ENCODE data around the gene CUX1.

CUX1 gene

DNA sequence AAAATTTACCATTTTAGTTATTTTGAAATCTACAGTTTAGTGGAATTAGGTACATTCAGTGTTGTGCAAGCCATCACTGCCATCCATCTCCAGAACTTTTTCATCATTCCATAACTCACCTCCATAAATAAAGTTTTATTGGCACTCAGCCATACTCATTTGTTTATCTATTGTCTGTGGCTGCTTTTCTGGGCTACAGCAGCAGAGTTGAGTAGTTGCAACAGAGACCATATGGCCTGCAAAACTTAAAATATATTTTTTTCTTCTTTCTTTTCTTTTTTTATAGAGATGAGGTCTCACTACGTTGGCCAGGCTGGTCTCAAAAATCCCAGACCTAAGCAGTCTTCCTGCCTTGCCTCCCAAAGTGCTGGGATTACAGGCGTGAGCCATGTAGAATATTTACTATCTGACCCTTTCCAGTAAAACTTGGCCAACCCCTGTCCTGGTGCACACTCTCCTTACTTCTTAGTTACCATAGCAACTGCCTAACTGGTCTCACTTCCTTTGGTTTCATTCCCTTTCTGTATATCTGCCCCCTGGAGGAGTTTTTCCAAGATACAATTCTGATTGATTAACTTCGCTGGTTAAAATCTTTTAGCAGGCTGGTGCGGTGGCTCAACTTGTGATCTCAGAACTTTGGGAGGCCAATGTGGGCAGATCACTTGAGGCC is 133.2 kb downstream of the CUX1 start:
- Histone ChIP-seq H3K27ac (no peak overlapping the region), H3K4me3 (ENCODE audit: low read depth in 1 of 2, low read length in 1 of 2) (no peak overlapping the region), H3K9me3 (no peaks in the 10 kb centered on the region), H3K36me3 (peaks cover 5% of the 10 kb centered on the region), H3K27me3 (no peaks in the 10 kb centered on the region), H3K4me1 (ENCODE audit: control insufficient read depth in 1 of 2, insufficient read depth in 1 of 2, low read depth in 1 of 2, low read length in 1 of 2) (peaks cover 6 to 9% of the 10 kb centered on the region in 2 experiments)
- TF ChIP-seq, protein P1, sequence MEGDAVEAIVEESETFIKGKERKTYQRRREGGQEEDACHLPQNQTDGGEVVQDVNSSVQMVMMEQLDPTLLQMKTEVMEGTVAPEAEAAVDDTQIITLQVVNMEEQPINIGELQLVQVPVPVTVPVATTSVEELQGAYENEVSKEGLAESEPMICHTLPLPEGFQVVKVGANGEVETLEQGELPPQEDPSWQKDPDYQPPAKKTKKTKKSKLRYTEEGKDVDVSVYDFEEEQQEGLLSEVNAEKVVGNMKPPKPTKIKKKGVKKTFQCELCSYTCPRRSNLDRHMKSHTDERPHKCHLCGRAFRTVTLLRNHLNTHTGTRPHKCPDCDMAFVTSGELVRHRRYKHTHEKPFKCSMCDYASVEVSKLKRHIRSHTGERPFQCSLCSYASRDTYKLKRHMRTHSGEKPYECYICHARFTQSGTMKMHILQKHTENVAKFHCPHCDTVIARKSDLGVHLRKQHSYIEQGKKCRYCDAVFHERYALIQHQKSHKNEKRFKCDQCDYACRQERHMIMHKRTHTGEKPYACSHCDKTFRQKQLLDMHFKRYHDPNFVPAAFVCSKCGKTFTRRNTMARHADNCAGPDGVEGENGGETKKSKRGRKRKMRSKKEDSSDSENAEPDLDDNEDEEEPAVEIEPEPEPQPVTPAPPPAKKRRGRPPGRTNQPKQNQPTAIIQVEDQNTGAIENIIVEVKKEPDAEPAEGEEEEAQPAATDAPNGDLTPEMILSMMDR (IDR thresholded peaks at IDR 0.05), result no peak

DNA sequence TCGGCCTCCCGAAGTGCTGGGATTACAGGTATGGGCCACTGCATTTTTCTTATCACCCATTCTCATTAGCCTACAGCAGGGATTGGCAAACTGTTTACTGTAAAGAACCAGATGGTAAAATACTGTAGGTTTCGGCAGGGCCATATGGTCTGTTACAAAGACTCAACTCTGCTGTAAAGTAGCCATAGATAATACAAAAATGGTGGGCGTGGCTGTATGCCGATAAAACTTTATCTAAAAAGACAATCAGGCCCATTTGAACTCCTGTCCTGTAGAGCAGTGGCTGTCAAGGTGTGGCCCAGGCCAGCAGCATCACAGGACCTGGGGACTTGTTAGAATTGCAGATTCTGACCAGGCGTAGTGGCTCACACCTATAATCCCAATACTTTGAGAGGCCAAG is 134.3 kb downstream of the CUX1 start:
- no peaks in the 10 kb centered on the region for H3K9me3 ChIP-seq
- no peak overlapping the region for H3K4me3 ChIP-seq (ENCODE audit: low read depth in 1 of 2, low read length in 1 of 2)
- TF ChIP-seq, protein P1 (IDR thresholded peaks at IDR 0.05), result no peak
- H3K27me3 ChIP-seq, result no peaks in the 10 kb centered on the region
- H3K27ac ChIP-seq, result no peak overlapping the region
- peaks cover 6 to 9% of the 10 kb centered on the region in 2 experiments for H3K4me1 ChIP-seq (ENCODE audit: control insufficient read depth in 1 of 2, insufficient read depth in 1 of 2, low read depth in 1 of 2, low read length in 1 of 2)
- peaks cover 5% of the 10 kb centered on the region for H3K36me3 ChIP-seq

DNA sequence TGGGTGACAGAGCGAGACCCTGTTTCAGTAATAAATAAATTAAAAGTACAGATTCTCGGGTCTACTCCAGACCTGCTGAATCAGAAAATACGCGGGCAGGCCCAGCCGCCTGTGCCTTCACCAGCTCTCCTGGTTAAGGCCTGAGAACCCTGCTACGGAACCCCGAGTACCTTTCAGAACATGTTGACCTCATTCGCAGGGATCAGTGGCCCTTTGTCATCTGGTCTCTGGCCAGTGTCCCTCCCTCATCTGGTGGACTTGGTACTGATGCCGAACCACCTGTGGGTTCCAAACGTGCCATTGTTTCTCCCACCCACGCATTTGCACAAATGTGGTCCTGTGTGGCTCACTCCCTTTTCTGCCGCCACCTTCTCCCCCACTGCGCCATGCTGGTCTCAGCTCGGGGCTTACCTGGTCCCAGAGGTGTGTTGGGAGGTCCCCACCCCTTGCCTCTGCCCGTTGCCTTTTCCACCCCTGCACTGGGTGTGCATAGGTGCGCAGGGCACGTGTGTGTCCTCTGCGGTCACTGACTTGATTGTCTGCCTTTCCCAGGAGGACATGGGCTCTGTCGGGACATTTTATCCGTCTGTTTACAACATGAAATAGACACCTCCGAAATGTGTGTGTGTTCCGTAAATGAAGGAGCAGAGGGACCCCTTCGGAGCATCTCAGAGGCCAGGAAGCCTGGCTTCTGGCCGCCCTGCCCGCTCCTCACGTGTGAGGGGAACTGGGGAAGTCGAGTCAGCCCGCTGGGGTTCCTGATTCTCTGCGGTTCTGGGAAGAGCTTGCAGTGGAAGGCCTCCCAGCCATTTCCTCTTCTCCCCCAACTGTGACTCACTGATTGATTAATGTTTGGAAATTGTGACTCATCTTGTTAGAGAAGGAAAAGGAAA is 135.2 kb downstream of the CUX1 start:
- Histone ChIP-seq H3K4me3 (ENCODE audit: low read depth in 1 of 2, low read length in 1 of 2) (no peak overlapping the region), H3K27ac (peak overlapping the region; percentile 27)

DNA sequence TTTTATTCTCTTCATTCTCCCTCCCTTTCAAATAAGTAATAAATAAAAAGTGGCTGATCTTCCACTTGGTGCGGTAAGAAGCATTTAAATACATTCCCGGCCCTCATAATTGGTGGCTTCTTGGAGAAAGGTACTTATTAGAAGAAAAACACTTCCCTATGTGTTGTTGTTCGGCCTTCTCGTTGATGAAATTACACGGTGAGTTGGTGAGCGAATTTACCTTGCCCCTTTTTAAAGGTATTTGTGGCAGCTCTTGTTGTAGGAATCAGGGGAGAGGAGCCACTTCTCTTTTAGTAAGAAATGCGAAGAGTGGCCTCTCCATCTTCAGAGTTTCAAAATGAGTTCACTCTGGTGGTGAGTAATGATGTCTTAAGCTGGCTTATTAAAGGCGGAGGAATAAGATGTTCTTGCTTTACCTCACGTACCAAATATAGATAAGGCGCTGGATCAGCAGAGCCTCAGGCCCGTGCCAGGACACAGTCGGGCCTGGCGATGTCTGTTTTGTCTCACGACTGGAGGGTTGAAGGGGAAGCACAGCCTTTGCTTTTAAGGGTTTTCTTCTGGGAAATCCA is 135.9 kb downstream of the CUX1 start:
- Histone ChIP-seq H3K27ac (peak overlapping the region; percentile 27), H3K4me1 (ENCODE audit: control insufficient read depth in 1 of 2, insufficient read depth in 1 of 2, low read depth in 1 of 2, low read length in 1 of 2) (peaks cover 6 to 9% of the 10 kb centered on the region in 2 experiments), H3K4me3 (ENCODE audit: low read depth in 1 of 2, low read length in 1 of 2) (no peak overlapping the region), H3K9me3 (no peaks in the 10 kb centered on the region), H3K36me3 (peaks cover 5% of the 10 kb centered on the region), H3K27me3 (no peaks in the 10 kb centered on the region)
- TF ChIP-seq, protein P1 (IDR thresholded peaks at IDR 0.05), result no peak

More for the DNA sequence above, 135.2 kb downstream of the CUX1 start:
- H3K4me1 ChIP-seq (ENCODE audit: control insufficient read depth in 1 of 2, insufficient read depth in 1 of 2, low read depth in 1 of 2, low read length in 1 of 2), result peaks cover 6 to 9% of the 10 kb centered on the region in 2 experiments
- peaks cover 5% of the 10 kb centered on the region for H3K36me3 ChIP-seq
- no peaks in the 10 kb centered on the region for H3K27me3 ChIP-seq
- TF ChIP-seq, protein P1 (IDR thresholded peaks at IDR 0.05), result no peak
- H3K9me3 ChIP-seq, result no peaks in the 10 kb centered on the region

DNA sequence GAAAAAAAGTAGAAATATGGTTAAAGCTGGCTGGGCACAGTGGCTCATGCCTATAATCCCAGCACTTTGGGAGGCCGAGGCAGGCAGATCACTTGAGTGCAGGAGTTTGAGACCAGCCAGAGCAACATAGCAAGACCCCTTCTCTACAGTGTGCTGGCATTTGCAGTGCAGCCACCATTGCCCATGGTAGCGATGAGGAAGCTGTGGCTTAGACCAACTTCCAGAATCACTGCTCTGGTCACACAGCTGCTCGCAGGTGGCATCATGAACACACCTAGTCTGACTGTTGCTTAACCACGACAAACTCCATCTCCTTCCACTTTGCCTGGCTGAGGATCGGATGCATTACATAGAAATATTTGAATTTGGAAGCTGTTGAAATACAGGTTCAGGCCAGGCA is 137.1 kb downstream of the CUX1 start:
- no peaks in the 10 kb centered on the region for H3K27me3 ChIP-seq
- H3K4me3 ChIP-seq (ENCODE audit: low read depth in 1 of 2, low read length in 1 of 2), result no peak overlapping the region
- no peaks in the 10 kb centered on the region for H3K9me3 ChIP-seq
- peaks cover 5% of the 10 kb centered on the region for H3K36me3 ChIP-seq
- H3K27ac ChIP-seq, result no peak overlapping the region
- H3K4me1 ChIP-seq (ENCODE audit: control insufficient read depth in 1 of 2, insufficient read depth in 1 of 2, low read depth in 1 of 2, low read length in 1 of 2), result peaks cover 6 to 9% of the 10 kb centered on the region in 2 experiments
- TF ChIP-seq, protein P1 (IDR thresholded peaks at IDR 0.05), result no peak

All from neutrophil (primary cell).